Testis (tissue), 3 donors: ENCODE data around the gene GLTPD2. TPM values are rescaled to one million over a fixed set of nuclear protein-coding genes. Genes with fewer than 3 reads are reported as not detected.
A peak's percentile ranks its signal among the peaks of the same experiment; 100 is the strongest.

Experiments
- DNase-seq: peaks from one replicate; pipeline ENCODE4 v3.0.0-alpha.2; 2019
- H3K27ac ChIP-seq, 2 donors: fragments of 200-600 bp; sonication (generic); one replicate each; pipeline ENCODE4 v1.5.1; 2019
- H3K27me3 ChIP-seq: fragments of 200-600 bp; sonication (generic); one replicate; pipeline ENCODE4 v1.5.1; 2019
- H3K36me3 ChIP-seq: fragments of 200-600 bp; sonication (generic); one replicate; pipeline ENCODE4 v1.5.1; 2017; ENCODE audit warnings: low read depth; ENCODE audit errors: missing control alignments
- H3K4me1 ChIP-seq: fragments of 200-600 bp; sonication (generic); one replicate; pipeline ENCODE4 v1.5.1; 2019
- H3K4me3 ChIP-seq, 2 donors: fragments of 200-600 bp; sonication (generic); one replicate each; pipeline ENCODE4 v1.5.1; 2017 to 2019
- H3K9me3 ChIP-seq: fragments of 200-600 bp; sonication (generic); one replicate; pipeline ENCODE4 v1.5.1; 2017
- CTCF ChIP-seq, 3 experiments: fragments of 450-650 bp in 2 of 3; fragments of 200-600 bp in 1 of 3; sonication (generic) in 1 of 3; IDR thresholded peaks; one replicate each; pipeline ENCODE4 v1.5.1; 2016 to 2019; ENCODE audit warnings: antibody characterized with exemption in 3 of 3, mild to moderate bottlenecking in 2 of 3, moderate library complexity in 1 of 3
- POLR2A ChIP-seq: fragments of 450-650 bp; IDR thresholded peaks from one replicate; pipeline ENCODE4 v1.6.1; 2017; ENCODE audit warnings: antibody characterized with exemption, mild to moderate bottlenecking, moderate library complexity
- WGBS, 2 donors: methylation state at CpG; one replicate each; pipeline ENCODE4 v1.1.5; 2018; 5-methylcytosine and 5-hydroxymethylcytosine counted together
- intact Hi-C: fragments of 100-400 bp; cut with DNase I; formaldehyde crosslinking; loops from one replicate; pipeline ENCODE4 v1.15.1; 2023; ENCODE audit warnings: low total_unique reads
- polyA plus RNA-seq: library from polyadenylated mRNA; stranded (reverse); fragments of 350-450 nt; fragmentation: Illumina TruSeq; extraction: RNeasy Lipid Tissue Mini Kit (QIAGEN cat#74804); gene quantifications from one replicate; pipeline ENCODE4 v1.2.3, GENCODE V29; 2014; ENCODE audit warnings: low read depth, low replicate concordance; ENCODE audit not compliant: insufficient read depth
- total RNA-seq, 2 donors: library from RNA; depleted of rRNA; stranded (reverse); fragments of >200 nt; gene quantifications; one replicate each; pipeline ENCODE4 v1.2.3, GENCODE V29; 2016

Gene GLTPD2
- total and polyA plus RNA-seq, 3 donors from 2014 or later, result not detected

GRCh38 chr17:4833178-4833940 is 44.6 kb downstream of the GLTPD2 start, which contains the start of gene MINK1:
MINK1 (plus strand) TSS chr17:4833340; CDS start chr17:4833584, 244 bp downstream.
- TF ChIP-seq POLR2A (peak; percentile 45), CTCF (IDR thresholded peaks at IDR 0.05) (no peak)
- peaks cover 38% of the 10 kb centered on the region for H3K4me1 ChIP-seq

GRCh38 chr17:4833941-4834680 is 45.3 kb downstream of the GLTPD2 start:
- Histone ChIP-seq H3K4me3 (peak overlapping the region; percentile 93 to 94), H3K27ac (peak overlapping the region; percentile 91 to 95), H3K27me3 (no peaks in the 10 kb centered on the region), H3K4me1 (peaks cover 46% of the 10 kb centered on the region), H3K9me3 (no peaks in the 10 kb centered on the region), H3K36me3 (no peaks in the 10 kb centered on the region)
- intact Hi-C loops, result no loop called here
- TF ChIP-seq POLR2A, result no peak
- TF ChIP-seq CTCF (IDR thresholded peaks at IDR 0.05), result no peak
- 2 to 3% methylated on average over 15 of the region's 15 CpGs for WGBS, 2 donors
- peak; percentile 60 for DNase-seq

More at GRCh38 chr17:4833178-4833940, 44.6 kb downstream of the GLTPD2 start, which contains the start of gene MINK1:
- intact Hi-C loops, result no loop called here
- H3K9me3 ChIP-seq, result no peaks in the 10 kb centered on the region
- H3K27ac ChIP-seq, result peak within 1 kb of the TSS; percentile 91 to 95
- WGBS, 2 donors, result 0% methylated on average over 45 to 85 of the region's 91 CpGs
- peak; percentile 91 for DNase-seq
- H3K36me3 ChIP-seq, result no peaks in the 10 kb centered on the region
- H3K27me3 ChIP-seq, result no peaks in the 10 kb centered on the region
- H3K4me3 ChIP-seq, result peak within 1 kb of the TSS; percentile 93 to 94

GRCh38 chr17:4834681-4835020 is 45.9 kb downstream of the GLTPD2 start:
- TF ChIP-seq CTCF (IDR thresholded peaks at IDR 0.05) (no peak), POLR2A (no peak)
- no peak overlapping the region for H3K4me3 ChIP-seq
- H3K9me3 ChIP-seq, result no peaks in the 10 kb centered on the region
- peaks cover 51% of the 10 kb centered on the region for H3K4me1 ChIP-seq
- intact Hi-C loops, result no loop called here
- 43 to 45% methylated on average over 4 of the region's 4 CpGs for WGBS, 2 donors
- H3K27me3 ChIP-seq, result no peaks in the 10 kb centered on the region
- DNase-seq, result no peak
- no peaks in the 10 kb centered on the region for H3K36me3 ChIP-seq
- peak overlapping the region; percentile 91 to 95 for H3K27ac ChIP-seq

- Histone ChIP-seq H3K4me3 (no peak overlapping the region), H3K27me3 (no peaks in the 10 kb centered on the region), H3K27ac (peak overlapping the region; percentile 23 to 51), H3K36me3 (no peaks in the 10 kb centered on the region), H3K9me3 (no peaks in the 10 kb centered on the region), H3K4me1 (peaks cover 63% of the 10 kb centered on the region)
- intact Hi-C loops, result no loop called here
- TF ChIP-seq CTCF (IDR thresholded peaks at IDR 0.05) (no peak), POLR2A (no peak)
- DNase-seq, result peak; percentile 76
- 50 to 57% methylated on average over 4 of the region's 4 CpGs for WGBS, 2 donors
These were observed 47.5 kb downstream of the GLTPD2 start for GRCh38 chr17:4836221-4836620.
